ENCODE measurements around the gene GLDN.
A peak's percentile ranks its signal among the peaks of the same experiment; 100 is the strongest.

GLDN gene

GRCh38 chr15:51401051-51401780, 59.8 kb downstream of the GLDN start:
- no peak for TF ChIP-seq CTCF (IDR thresholded peaks at IDR 0.05; ENCODE audit: extremely low read depth, insufficient read depth, missing control alignments)
- no peak for DNase-seq (ENCODE audit: low spot score)
- in situ Hi-C loops (cut with MboI; ENCODE audit: low pct_unique_long_range_greater_than_20kb, low sequenced_read_pairs, unreplicated experiment) = no loop called here

- peak; percentile 51 for DNase-seq (ENCODE audit: low spot score)
- in situ Hi-C loops (cut with MboI; ENCODE audit: low pct_unique_long_range_greater_than_20kb, low sequenced_read_pairs, unreplicated experiment) = no loop called here
- peak; percentile 79 for TF ChIP-seq CTCF (IDR thresholded peaks at IDR 0.05; ENCODE audit: extremely low read depth, insufficient read depth, missing control alignments)
Observed at GRCh38 chr15:51401872-51402517, 60.5 kb downstream of the GLDN start.

- peak; percentile 33 for DNase-seq (ENCODE audit: low spot score)
- in situ Hi-C loops (cut with MboI; ENCODE audit: low pct_unique_long_range_greater_than_20kb, low sequenced_read_pairs, unreplicated experiment) = no loop called here
- peak; percentile 67 for TF ChIP-seq CTCF (IDR thresholded peaks at IDR 0.05; ENCODE audit: extremely low read depth, insufficient read depth, missing control alignments)
Observed at GRCh38 chr15:51403072-51403878, 61.8 kb downstream of the GLDN start.

GRCh38 chr15:51403946-51404695, 62.7 kb downstream of the GLDN start:
- in situ Hi-C loops (cut with MboI; ENCODE audit: low pct_unique_long_range_greater_than_20kb, low sequenced_read_pairs, unreplicated experiment) = no loop called here
- DNase-seq (ENCODE audit: low spot score) = no peak
- no peak for TF ChIP-seq CTCF (IDR thresholded peaks at IDR 0.05; ENCODE audit: extremely low read depth, insufficient read depth, missing control alignments)

GRCh38 chr15:51405693-51406523, 64.5 kb downstream of the GLDN start:
- in situ Hi-C loops (cut with MboI; ENCODE audit: low pct_unique_long_range_greater_than_20kb, low sequenced_read_pairs, unreplicated experiment) = no loop called here
- DNase-seq (ENCODE audit: low spot score) = no peak
- no peak for TF ChIP-seq CTCF (IDR thresholded peaks at IDR 0.05; ENCODE audit: extremely low read depth, insufficient read depth, missing control alignments)

Data from GM13977 (cell line).